SK-N-SH (cell line): ENCODE measurements around the gene OR4M2. TPM values are rescaled to one million over a fixed set of nuclear protein-coding genes. Genes with fewer than 3 reads are reported as not detected.

Experiments
- polyA plus RNA-seq, 3 experiments: library from polyadenylated mRNA; depleted of rRNA; stranded (reverse); fragments of >200 nt; gene quantifications; 2 replicates each; pipeline ENCODE4 v1.2.3, GENCODE V29; 2012

Gene OR4M2
- polyA plus RNA-seq, 1 of the 3 experiments (the other 2 are of a cell fraction), result not detected

Other genes starting within 250 kb of the OR4M2 start
- not detected in 2 replicates for gene POTEB, start 202.8 kb upstream of the OR4M2 start, polyA plus RNA-seq (2012; rRNA removed)